A549 (cell line): ENCODE data around the gene MESP1. TPM values are rescaled to one million over a fixed set of nuclear protein-coding genes. Genes with fewer than 3 reads are reported as not detected.

Source experiments
- ATAC-seq, 2 experiments: fragments of 200-7000 bp in 1 of 2; fragments of >200 bp in 1 of 2; cut with Nextera tagmentation in 1 of 2; cut with Tn5 transposase in 1 of 2; 3 replicates each; pipeline versions ENCODE4 v1.8.0 to v1.9.1; 2018 to 2020; ENCODE audit warnings: mild to moderate bottlenecking in 1 of 2, moderate library complexity in 1 of 2
- CTCF ChIA-PET: fragments of 300-600 bp; sonication (Branson Sonifier 250); formaldehyde crosslinking; extraction: SDS; loops from one replicate; lab custom pipeline; 2021; ENCODE audit warnings: antibody characterized with exemption, inconsistent platforms; lab: Yijun Ruan, JAX
- POLR2A ChIA-PET: fragments of 350-600 bp; formaldehyde crosslinking; extraction: SDS; loops from one replicate; lab custom pipeline; 2021; ENCODE audit warnings: antibody characterized with exemption, inconsistent platforms; lab: Yijun Ruan, JAX
- DNase-seq, 2 experiments: peaks; one replicate each; pipeline versions ENCODE4 v3.0.0 to v3.0.0-alpha.2; 2011 to 2016; ENCODE audit warnings: low read depth in 1 of 2, low spot score in 1 of 2
- FAIRE-seq: peaks from 2 replicates; lab custom pipeline; 2011; peaks lifted over from hg19 to GRCh38; lab: Jason Lieb, UNC
- H3K27ac ChIP-seq, 2 experiments: fragments of >200 bp; sonication (Bioruptor Twin); formaldehyde crosslinking; 3 replicates each; pipeline ENCODE4 v1.5.1; 2016 to 2017
- H3K4me1 ChIP-seq: fragments of >200 bp; sonication (Bioruptor Twin); formaldehyde crosslinking; 3 replicates; pipeline ENCODE4 v1.6.1; 2016
- H3K4me2 ChIP-seq: fragments of >200 bp; sonication (Bioruptor Twin); formaldehyde crosslinking; 3 replicates; pipeline ENCODE4 v1.6.1; 2016
- H3K4me3 ChIP-seq: fragments of >200 bp; sonication (Bioruptor Twin); formaldehyde crosslinking; 3 replicates; pipeline ENCODE4 v1.5.1; 2016
- H3K9me3 ChIP-seq: fragments of >200 bp; sonication (Bioruptor Twin); formaldehyde crosslinking; 3 replicates; pipeline ENCODE4 v1.6.1; 2016
- BHLHE40 ChIP-seq: IDR thresholded peaks from 2 replicates; pipeline ENCODE4 v1.6.1; 2012; ENCODE audit warnings: low read depth, low read length, inconsistent platforms
- EHMT2 ChIP-seq: fragments of 200-600 bp; sonication (generic); IDR thresholded peaks from 2 replicates; pipeline ENCODE4 v1.6.1; 2016; ENCODE audit warnings: antibody characterized with exemption, low read depth, mild to moderate bottlenecking, moderate library complexity
- EP300 ChIP-seq, 2 experiments: fragments of >200 bp; sonication (Bioruptor Twin); formaldehyde crosslinking; IDR thresholded peaks; 2 replicates in 1 of 2; 3 replicates in 1 of 2; pipeline ENCODE4 v1.6.1; 2016 to 2017
- FOSB ChIP-seq: fragments of 250-450 bp; sonication (Bioruptor Pico); IDR thresholded peaks from 2 replicates; pipeline ENCODE4 v1.5.0; 2020; ENCODE audit warnings: mild to moderate bottlenecking, moderate library complexity
- FOXS1 ChIP-seq: fragments of 250-450 bp; sonication (Bioruptor Pico); IDR thresholded peaks from 2 replicates; pipeline ENCODE4 v1.5.0; 2020; ENCODE audit warnings: mild to moderate bottlenecking, moderate library complexity
- HOXA7 ChIP-seq: fragments of 250-450 bp; sonication (Bioruptor Pico); IDR thresholded peaks from 2 replicates; pipeline ENCODE4 v1.5.0; 2020; ENCODE audit warnings: mild to moderate bottlenecking, moderate library complexity
- HOXB13 ChIP-seq: fragments of 250-450 bp; sonication (Bioruptor Pico); IDR thresholded peaks from 2 replicates; pipeline ENCODE4 v1.5.0; 2020; ENCODE audit warnings: low read depth, mild to moderate bottlenecking, moderate library complexity
- HOXB5 ChIP-seq: fragments of 250-450 bp; sonication (Bioruptor Pico); IDR thresholded peaks from 2 replicates; pipeline ENCODE4 v1.5.0; 2020; ENCODE audit warnings: mild to moderate bottlenecking, moderate library complexity
- JUN ChIP-seq, 2 experiments: fragments of >200 bp; sonication (Bioruptor Twin); formaldehyde crosslinking; IDR thresholded peaks; 2 replicates in 1 of 2; 3 replicates in 1 of 2; pipeline ENCODE4 v1.6.1; 2016 to 2017
- KDM1A ChIP-seq: fragments of 200-600 bp; sonication (generic); IDR thresholded peaks from 2 replicates; pipeline ENCODE4 v1.6.1; 2016; ENCODE audit warnings: low read depth, mild to moderate bottlenecking
- KDM5A ChIP-seq: fragments of 200-600 bp; sonication (generic); IDR thresholded peaks from 2 replicates; pipeline ENCODE4 v1.6.1; 2016; ENCODE audit warnings: antibody characterized with exemption, mild to moderate bottlenecking
- NR3C1 ChIP-seq: fragments of >200 bp; sonication (Bioruptor Twin); formaldehyde crosslinking; IDR thresholded peaks from 3 replicates; pipeline ENCODE4 v1.6.1; 2017
- PHF8 ChIP-seq: fragments of 200-600 bp; sonication (generic); IDR thresholded peaks from 2 replicates; pipeline ENCODE4 v1.6.1; 2016; ENCODE audit warnings: low read depth, mild to moderate bottlenecking, antibody characterized with exemption, moderate library complexity, borderline replicate concordance
- POLR2A ChIP-seq: IDR thresholded peaks from 2 replicates; pipeline ENCODE4 v1.6.1; 2012; ENCODE audit warnings: mild to moderate bottlenecking, low read length
- POLR2AphosphoS2 ChIP-seq: conservative IDR thresholded peaks from 2 replicates; pipeline ENCODE4 v1.6.1; 2012; ENCODE audit warnings: low read length, improper control_type of control experiment, inconsistent platforms
- SMC3 ChIP-seq: fragments of >200 bp; sonication (Bioruptor Twin); formaldehyde crosslinking; IDR thresholded peaks from 3 replicates; pipeline ENCODE4 v1.6.1; 2018; ENCODE audit warnings: inconsistent platforms
- TFCP2L1 ChIP-seq: fragments of 250-450 bp; sonication (Bioruptor Pico); IDR thresholded peaks from 2 replicates; pipeline ENCODE4 v1.5.0; 2021; ENCODE audit warnings: mild to moderate bottlenecking
- TP53 ChIP-seq: fragments of 250-450 bp; sonication (Bioruptor Pico); IDR thresholded peaks from 2 replicates; pipeline ENCODE4 v1.5.0; 2021; ENCODE audit warnings: mild to moderate bottlenecking, moderate library complexity
- ZC3H11A ChIP-seq: fragments of 450-650 bp; IDR thresholded peaks from 2 replicates; pipeline ENCODE4 v1.6.1; 2014; ENCODE audit warnings: antibody characterized with exemption, mild to moderate bottlenecking
- ZSCAN20 ChIP-seq: fragments of 250-450 bp; sonication (Bioruptor Pico); IDR thresholded peaks from 2 replicates; pipeline ENCODE4 v1.8.0; 2022; ENCODE audit warnings: mild to moderate bottlenecking, moderate library complexity
- WGBS: methylation state at CpG from one replicate; pipeline ENCODE4 v1.1.6; 2017; ENCODE audit errors: missing lambda C conversion rate; 5-methylcytosine and 5-hydroxymethylcytosine counted together
- polyA plus RNA-seq, 4 experiments: library from polyadenylated mRNA; depleted of rRNA in 3 of 4; stranded (reverse); fragments of >200 nt; fragmentation: RNase III in 1 of 4; extraction: RNeasy Plus Mini Kit Qiagen cat#74134 plus additional on column Dnase treatment in 1 of 4; gene quantifications; 2 replicates in 3 of 4; 3 replicates in 1 of 4; pipeline ENCODE4 v1.2.3, GENCODE V29; 2011 to 2017
- TF ChIP-seq, protein P1 (sequence below): fragments of >200 bp; sonication (Bioruptor Twin); formaldehyde crosslinking; IDR thresholded peaks from 3 replicates; pipeline ENCODE4 v1.6.1; 2016
- TF ChIP-seq, protein P2 (sequence below): IDR thresholded peaks from 2 replicates; pipeline ENCODE4 v1.6.1; 2012
- TF ChIP-seq, protein P3 (sequence below): IDR thresholded peaks from 2 replicates; pipeline ENCODE4 v1.6.1; 2012
- TF ChIP-seq, protein P4 (sequence below): fragments of 250-450 bp; sonication (Bioruptor Pico); IDR thresholded peaks from 2 replicates; pipeline ENCODE4 v1.5.0; 2021; ENCODE audit warnings: mild to moderate bottlenecking, moderate library complexity, borderline replicate concordance
- TF ChIP-seq, protein P5 (sequence below): fragments of 250-450 bp; sonication (Bioruptor Pico); IDR thresholded peaks from 2 replicates; pipeline ENCODE4 v1.5.0; 2020; ENCODE audit warnings: low read depth, mild to moderate bottlenecking, moderate library complexity
- TF ChIP-seq, protein P6 (sequence below): fragments of 450-650 bp; IDR thresholded peaks from 2 replicates; pipeline ENCODE4 v1.6.1; 2014; ENCODE audit warnings: antibody characterized with exemption

Gene MESP1
- polyA plus RNA-seq, 2 of the 4 experiments (the other 2 are of a cell fraction) = 1.2 to 2.7 TPM

DNA sequence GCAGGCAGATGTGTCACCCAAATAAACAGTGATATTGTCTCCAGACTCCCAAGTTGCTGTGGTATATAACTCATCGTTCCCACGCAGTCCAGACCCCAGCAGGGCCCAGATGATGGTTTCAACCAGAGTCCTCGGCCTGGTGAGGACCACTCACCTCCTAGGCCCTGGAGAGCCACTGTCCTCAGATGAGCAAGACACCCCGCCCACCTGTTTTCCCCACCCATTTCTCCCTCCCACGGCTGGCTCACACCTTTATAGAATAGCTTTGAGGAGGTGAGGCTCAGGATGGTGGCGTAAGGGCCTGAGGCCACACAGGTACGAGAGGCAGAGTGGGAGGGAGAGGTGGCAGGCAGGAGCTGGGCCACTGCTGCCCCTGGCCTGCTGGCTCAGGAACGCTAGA lies 7.5 kb downstream of the MESP1 start:
- H3K4me1 ChIP-seq = no peaks in the 10 kb centered on the region
- POLR2A ChIA-PET = interaction anchor here (0.6 kb wide), 1 partner anchor 141 kb away, joined by 3 read pairs; no protein-coding TSS in a partner anchor
- no peak overlapping the region for H3K4me2 ChIP-seq
- FAIRE-seq (no peak), ATAC-seq (no peak)
- CTCF ChIA-PET = interaction anchor here (0.5 to 6.4 kb wide), 10 partner anchors 12 to 328 kb away, joined by 3 to 110 read pairs (median 6); partner anchors contain the start of gene AP3S2
- no peak for TF ChIP-seq KDM1A
- TF ChIP-seq TFCP2L1 (CRISPR knock-in tag) = no peak
- TF ChIP-seq KDM5A = no peak
- no peak for TF ChIP-seq ZSCAN20
- TF ChIP-seq FOXS1 (CRISPR knock-in tag) = no peak
- no peak for TF ChIP-seq BHLHE40
- TF ChIP-seq, protein P1, sequence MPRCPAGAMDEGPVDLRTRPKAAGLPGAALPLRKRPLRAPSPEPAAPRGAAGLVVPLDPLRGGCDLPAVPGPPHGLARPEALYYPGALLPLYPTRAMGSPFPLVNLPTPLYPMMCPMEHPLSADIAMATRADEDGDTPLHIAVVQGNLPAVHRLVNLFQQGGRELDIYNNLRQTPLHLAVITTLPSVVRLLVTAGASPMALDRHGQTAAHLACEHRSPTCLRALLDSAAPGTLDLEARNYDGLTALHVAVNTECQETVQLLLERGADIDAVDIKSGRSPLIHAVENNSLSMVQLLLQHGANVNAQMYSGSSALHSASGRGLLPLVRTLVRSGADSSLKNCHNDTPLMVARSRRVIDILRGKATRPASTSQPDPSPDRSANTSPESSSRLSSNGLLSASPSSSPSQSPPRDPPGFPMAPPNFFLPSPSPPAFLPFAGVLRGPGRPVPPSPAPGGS = no peak
- no peak for TF ChIP-seq PHF8
- TF ChIP-seq ZC3H11A = no peak
- TF ChIP-seq, protein P2, sequence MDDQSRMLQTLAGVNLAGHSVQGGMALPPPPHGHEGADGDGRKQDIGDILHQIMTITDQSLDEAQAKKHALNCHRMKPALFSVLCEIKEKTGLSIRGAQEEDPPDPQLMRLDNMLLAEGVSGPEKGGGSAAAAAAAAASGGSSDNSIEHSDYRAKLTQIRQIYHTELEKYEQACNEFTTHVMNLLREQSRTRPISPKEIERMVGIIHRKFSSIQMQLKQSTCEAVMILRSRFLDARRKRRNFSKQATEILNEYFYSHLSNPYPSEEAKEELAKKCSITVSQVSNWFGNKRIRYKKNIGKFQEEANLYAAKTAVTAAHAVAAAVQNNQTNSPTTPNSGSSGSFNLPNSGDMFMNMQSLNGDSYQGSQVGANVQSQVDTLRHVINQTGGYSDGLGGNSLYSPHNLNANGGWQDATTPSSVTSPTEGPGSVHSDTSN = no peak
- TF ChIP-seq FOSB (CRISPR knock-in tag) = no peak
- TF ChIP-seq, all 56 proteins: peak for 0
- no peaks in the 10 kb centered on the region for H3K9me3 ChIP-seq
- DNase-seq = no peak
- H3K27ac ChIP-seq = no peak overlapping the region
- 74% methylated on average over 8 of the region's 8 CpGs for WGBS
- no peak overlapping the region for H3K4me3 ChIP-seq

DNA sequence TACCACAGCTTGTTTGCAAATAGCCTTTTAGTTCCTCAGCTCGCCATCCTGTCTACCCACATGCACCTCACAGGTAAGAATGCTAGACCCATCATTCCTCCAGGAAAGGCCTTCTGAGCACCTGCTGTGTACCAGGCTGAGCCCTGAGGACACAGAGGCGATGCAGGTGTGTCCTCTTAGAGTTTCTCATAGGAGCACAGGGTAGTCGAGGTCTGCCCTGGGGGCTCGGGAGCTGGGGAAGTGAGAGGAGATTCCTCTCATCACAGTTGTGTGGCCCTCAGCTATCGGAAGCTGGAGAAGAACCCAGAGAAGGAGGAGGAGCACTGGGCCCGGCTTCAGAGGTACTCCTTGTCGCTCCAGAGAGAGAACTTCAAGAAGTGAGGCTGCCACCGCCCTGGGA lies 8.0 kb downstream of the MESP1 start:
- H3K4me1 ChIP-seq = no peaks in the 10 kb centered on the region
- no peak overlapping the region for H3K4me3 ChIP-seq
- DNase-seq (no peak), ATAC-seq (no peak), FAIRE-seq (no peak)
- 77% methylated on average over 8 of the region's 8 CpGs for WGBS
- no peak overlapping the region for H3K4me2 ChIP-seq
- H3K27ac ChIP-seq = no peak overlapping the region
- H3K9me3 ChIP-seq = no peaks in the 10 kb centered on the region
- POLR2A ChIA-PET = interaction anchor here (0.6 kb wide), 1 partner anchor 142 kb away, joined by 3 read pairs; no protein-coding TSS in a partner anchor
- CTCF ChIA-PET = interaction anchor here (0.5 to 6.4 kb wide), 8 partner anchors 11 to 884 kb away, joined by 3 to 110 read pairs (median 12); partner anchors contain the start of gene AP3S2
- TF ChIP-seq, protein P3, sequence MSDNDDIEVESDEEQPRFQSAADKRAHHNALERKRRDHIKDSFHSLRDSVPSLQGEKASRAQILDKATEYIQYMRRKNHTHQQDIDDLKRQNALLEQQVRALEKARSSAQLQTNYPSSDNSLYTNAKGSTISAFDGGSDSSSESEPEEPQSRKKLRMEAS = no peak
- TF ChIP-seq, protein P4, sequence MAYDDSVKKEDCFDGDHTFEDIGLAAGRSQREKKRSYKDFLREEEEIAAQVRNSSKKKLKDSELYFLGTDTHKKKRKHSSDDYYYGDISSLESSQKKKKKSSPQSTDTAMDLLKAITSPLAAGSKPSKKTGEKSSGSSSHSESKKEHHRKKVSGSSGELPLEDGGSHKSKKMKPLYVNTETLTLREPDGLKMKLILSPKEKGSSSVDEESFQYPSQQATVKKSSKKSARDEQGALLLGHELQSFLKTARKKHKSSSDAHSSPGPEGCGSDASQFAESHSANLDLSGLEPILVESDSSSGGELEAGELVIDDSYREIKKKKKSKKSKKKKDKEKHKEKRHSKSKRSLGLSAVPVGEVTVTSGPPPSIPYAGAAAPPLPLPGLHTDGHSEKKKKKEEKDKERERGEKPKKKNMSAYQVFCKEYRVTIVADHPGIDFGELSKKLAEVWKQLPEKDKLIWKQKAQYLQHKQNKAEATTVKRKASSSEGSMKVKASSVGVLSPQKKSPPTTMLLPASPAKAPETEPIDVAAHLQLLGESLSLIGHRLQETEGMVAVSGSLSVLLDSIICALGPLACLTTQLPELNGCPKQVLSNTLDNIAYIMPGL (CRISPR knock-in tag) = no peak
- TF ChIP-seq ZSCAN20 (no peak), POLR2A (no peak), NR3C1 (no peak), POLR2AphosphoS2 (no peak), FOXS1 (CRISPR knock-in tag) (no peak), KDM5A (no peak), HOXA7 (CRISPR knock-in tag) (no peak), SMC3 (no peak), EP300 (IDR thresholded peaks at IDR 0.05) (no peak), HOXB13 (CRISPR knock-in tag) (no peak), TP53 (CRISPR knock-in tag) (no peak), JUN (IDR thresholded peaks at IDR 0.05) (no peak), HOXB5 (CRISPR knock-in tag) (no peak), EHMT2 (no peak)
- TF ChIP-seq, protein P5, sequence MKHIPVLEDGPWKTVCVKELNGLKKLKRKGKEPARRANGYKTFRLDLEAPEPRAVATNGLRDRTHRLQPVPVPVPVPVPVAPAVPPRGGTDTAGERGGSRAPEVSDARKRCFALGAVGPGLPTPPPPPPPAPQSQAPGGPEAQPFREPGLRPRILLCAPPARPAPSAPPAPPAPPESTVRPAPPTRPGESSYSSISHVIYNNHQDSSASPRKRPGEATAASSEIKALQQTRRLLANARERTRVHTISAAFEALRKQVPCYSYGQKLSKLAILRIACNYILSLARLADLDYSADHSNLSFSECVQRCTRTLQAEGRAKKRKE (CRISPR knock-in tag) = no peak
- TF ChIP-seq, protein P1 = no peak
- TF ChIP-seq, protein P6, sequence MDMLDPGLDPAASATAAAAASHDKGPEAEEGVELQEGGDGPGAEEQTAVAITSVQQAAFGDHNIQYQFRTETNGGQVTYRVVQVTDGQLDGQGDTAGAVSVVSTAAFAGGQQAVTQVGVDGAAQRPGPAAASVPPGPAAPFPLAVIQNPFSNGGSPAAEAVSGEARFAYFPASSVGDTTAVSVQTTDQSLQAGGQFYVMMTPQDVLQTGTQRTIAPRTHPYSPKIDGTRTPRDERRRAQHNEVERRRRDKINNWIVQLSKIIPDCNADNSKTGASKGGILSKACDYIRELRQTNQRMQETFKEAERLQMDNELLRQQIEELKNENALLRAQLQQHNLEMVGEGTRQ = no peak
